HFFc6 (cell line): Measurements from ENCODE around the gene POLA1. TPM values are rescaled to one million over a fixed set of nuclear protein-coding genes. Genes with fewer than 3 reads are reported as not detected.

Experiments
- DNase-seq: peaks from one replicate; pipeline ENCODE4 v3.0.0-alpha.2; 2018
- H3K27ac Mint-ChIP-seq: 2 replicates; pipeline ENCODE4 v1.8.0; 2020; ENCODE audit warnings: mild to moderate bottlenecking, mixed read lengths
- H3K27me3 Mint-ChIP-seq: 2 replicates; pipeline ENCODE4 v1.8.0; 2021; ENCODE audit warnings: mild to moderate bottlenecking, moderate library complexity, mixed read lengths; ENCODE audit not compliant: insufficient read depth
- H3K36me3 Mint-ChIP-seq: 2 replicates; pipeline ENCODE4 v1.8.0; 2021; ENCODE audit warnings: low read depth, mixed read lengths
- H3K4me1 Mint-ChIP-seq: 2 replicates; pipeline ENCODE4 v1.8.0; 2020; ENCODE audit warnings: low read depth, mixed read lengths
- H3K4me3 Mint-ChIP-seq: 2 replicates; pipeline ENCODE4 v1.8.0; 2020; ENCODE audit warnings: mild to moderate bottlenecking, moderate library complexity, mixed read lengths
- H3K9me3 Mint-ChIP-seq: 2 replicates; pipeline ENCODE4 v1.8.0; 2020; ENCODE audit warnings: mild to moderate bottlenecking, mixed read lengths
- total RNA-seq, 6 experiments: library from RNA; stranded (reverse); fragmentation: NEBNext Ultra II Directional; extraction: Animal tissue kit (Norgen Biotek cat#: 25700); gene quantifications; 2 replicates in 1 of 6; 3 replicates in 5 of 6; pipeline ENCODE4 v1.2.3, GENCODE V29; 2021
- TF ChIP-seq, protein P1 (sequence below): fragments of 200-600 bp; sonication (generic); IDR thresholded peaks from 2 replicates; pipeline ENCODE4 v1.5.0; 2021; ENCODE audit warnings: antibody characterized with exemption, mild to moderate bottlenecking

POLA1 gene
- total RNA-seq, 6 experiments from 2014 or later, result 6.5 to 12.5 (median 11.0) TPM

DNA sequence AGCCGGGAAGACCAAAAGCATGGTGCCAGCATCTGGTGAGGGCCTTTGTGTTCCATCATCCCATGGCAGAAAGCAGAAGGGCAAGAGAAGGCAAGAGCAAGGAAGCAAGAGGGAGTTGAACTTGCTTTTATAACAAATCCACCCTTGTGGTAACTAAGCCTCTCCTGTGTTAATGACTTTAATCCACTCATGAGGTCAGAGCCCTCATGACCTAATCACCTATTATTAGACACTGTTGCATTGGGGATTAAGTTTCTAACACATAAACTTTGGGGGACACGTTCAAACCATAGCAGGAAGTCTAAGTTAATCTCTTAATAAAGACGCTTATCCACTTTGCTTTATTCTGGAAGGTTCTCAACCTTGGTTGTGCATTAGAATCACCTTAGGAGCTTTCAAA is 34.1 kb upstream of the POLA1 start:
- Mint-ChIP-seq H3K36me3 (no peaks in the 10 kb centered on the region), H3K9me3 (no peaks in the 10 kb centered on the region), H3K4me3 (no peak overlapping the region), H3K27ac (no peak overlapping the region), H3K27me3 (no peaks in the 10 kb centered on the region), H3K4me1 (no peaks in the 10 kb centered on the region)
- TF ChIP-seq, protein P1, sequence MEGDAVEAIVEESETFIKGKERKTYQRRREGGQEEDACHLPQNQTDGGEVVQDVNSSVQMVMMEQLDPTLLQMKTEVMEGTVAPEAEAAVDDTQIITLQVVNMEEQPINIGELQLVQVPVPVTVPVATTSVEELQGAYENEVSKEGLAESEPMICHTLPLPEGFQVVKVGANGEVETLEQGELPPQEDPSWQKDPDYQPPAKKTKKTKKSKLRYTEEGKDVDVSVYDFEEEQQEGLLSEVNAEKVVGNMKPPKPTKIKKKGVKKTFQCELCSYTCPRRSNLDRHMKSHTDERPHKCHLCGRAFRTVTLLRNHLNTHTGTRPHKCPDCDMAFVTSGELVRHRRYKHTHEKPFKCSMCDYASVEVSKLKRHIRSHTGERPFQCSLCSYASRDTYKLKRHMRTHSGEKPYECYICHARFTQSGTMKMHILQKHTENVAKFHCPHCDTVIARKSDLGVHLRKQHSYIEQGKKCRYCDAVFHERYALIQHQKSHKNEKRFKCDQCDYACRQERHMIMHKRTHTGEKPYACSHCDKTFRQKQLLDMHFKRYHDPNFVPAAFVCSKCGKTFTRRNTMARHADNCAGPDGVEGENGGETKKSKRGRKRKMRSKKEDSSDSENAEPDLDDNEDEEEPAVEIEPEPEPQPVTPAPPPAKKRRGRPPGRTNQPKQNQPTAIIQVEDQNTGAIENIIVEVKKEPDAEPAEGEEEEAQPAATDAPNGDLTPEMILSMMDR, result no peak
- no peak for DNase-seq

DNA sequence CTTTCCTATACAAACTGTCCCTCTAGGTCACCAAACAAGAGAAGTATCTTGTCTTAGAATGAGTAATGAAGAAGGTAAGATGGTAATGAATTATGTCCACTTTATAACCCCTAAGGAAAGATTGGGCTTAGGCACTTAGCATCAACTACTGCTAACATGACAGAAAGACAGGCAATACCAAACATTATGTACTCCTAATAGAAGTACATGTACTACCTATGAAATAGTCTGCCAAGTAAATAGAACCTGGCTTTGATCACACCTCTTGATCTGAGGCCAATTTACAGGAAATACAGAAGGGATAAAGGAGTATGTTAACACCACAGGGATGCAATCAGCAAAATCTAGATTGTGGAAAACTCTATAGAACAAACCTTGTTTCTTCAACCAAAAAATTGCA is 32.4 kb upstream of the POLA1 start:
- no peaks in the 10 kb centered on the region for H3K4me1 Mint-ChIP-seq
- TF ChIP-seq, protein P1, result no peak
- no peaks in the 10 kb centered on the region for H3K27me3 Mint-ChIP-seq
- no peak for DNase-seq
- H3K27ac Mint-ChIP-seq, result no peak overlapping the region
- H3K36me3 Mint-ChIP-seq, result no peaks in the 10 kb centered on the region
- H3K9me3 Mint-ChIP-seq, result no peaks in the 10 kb centered on the region
- H3K4me3 Mint-ChIP-seq, result no peak overlapping the region

DNA sequence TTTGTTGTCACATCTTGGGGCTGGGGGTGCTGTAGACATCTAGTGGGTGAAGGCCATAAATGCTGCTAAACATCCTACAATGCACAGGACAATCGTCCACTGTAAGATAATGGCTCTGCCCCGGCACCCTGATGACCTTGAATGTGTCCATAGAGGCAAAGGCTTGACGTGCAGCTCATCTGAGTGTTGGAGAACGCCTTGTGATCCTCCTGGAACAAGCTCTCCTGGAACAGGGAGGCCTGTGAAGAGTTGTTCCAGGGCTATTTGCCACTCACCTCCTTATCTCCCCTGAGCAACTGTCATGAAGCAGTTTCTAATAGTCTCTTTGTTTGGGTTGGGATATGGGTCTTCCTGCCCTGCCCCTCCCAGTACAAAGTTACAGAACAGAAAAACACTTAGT is 31.4 kb upstream of the POLA1 start:
- TF ChIP-seq, protein P1, result no peak
- Mint-ChIP-seq H3K4me1 (no peaks in the 10 kb centered on the region), H3K27ac (no peak overlapping the region), H3K36me3 (no peaks in the 10 kb centered on the region), H3K27me3 (peaks cover 4% of the 10 kb centered on the region; the same call in 1 of the 2 replicates), H3K4me3 (no peak overlapping the region), H3K9me3 (no peaks in the 10 kb centered on the region)
- no peak for DNase-seq

DNA sequence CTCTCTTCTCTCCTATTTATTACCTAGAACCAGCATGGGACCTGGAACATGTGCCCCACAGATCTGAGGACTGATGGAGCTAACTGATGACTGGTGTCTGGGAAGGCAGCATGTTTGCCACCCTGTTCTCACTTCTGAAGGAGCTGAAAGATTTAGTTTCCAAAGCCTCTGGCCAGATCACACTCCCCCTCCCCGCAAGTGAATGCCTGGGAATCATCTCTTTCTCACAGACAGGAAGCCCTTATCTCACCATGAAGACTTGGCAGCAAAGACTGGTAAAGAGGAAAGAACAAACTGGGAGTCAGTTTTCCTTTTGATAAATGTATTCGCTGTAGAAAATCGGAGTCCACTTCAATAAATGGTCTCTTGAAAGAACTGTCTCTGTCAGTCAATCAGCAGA is 25.6 kb upstream of the POLA1 start:
- H3K27ac Mint-ChIP-seq, result no peak overlapping the region
- H3K36me3 Mint-ChIP-seq, result no peaks in the 10 kb centered on the region
- H3K9me3 Mint-ChIP-seq, result no peaks in the 10 kb centered on the region
- TF ChIP-seq, protein P1, result no peak
- DNase-seq, result no peak
- H3K4me1 Mint-ChIP-seq, result no peaks in the 10 kb centered on the region
- no peak overlapping the region for H3K4me3 Mint-ChIP-seq
- H3K27me3 Mint-ChIP-seq, result peaks cover 9% of the 10 kb centered on the region

DNA sequence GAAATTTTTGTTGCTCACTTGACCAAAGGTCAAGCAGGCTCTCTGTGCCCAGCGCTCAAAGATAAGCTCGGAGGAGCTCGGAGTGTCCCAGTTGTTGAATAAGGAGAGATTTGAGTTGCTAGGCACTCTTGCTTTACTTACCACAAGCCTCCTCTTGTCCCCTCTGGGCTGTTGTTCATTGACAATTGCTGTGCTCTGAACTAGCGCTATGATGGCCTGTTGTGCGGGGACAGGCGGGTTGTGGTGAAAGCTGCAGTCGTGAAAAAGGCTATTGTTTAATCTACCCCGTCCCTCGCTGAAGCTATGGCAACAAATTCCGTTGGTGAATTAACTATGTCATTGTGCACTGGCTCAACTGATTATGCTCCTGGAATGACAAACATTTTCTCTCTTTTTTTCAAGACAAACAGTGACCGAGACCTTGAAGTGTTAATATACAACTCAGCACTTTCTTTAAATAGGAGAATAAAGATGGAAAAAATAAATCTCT is 21.0 kb upstream of the POLA1 start:
- Mint-ChIP-seq H3K4me1 (no peaks in the 10 kb centered on the region), H3K27me3 (peaks cover 7% of the 10 kb centered on the region), H3K4me3 (no peak overlapping the region), H3K36me3 (no peaks in the 10 kb centered on the region), H3K27ac (no peak overlapping the region), H3K9me3 (no peaks in the 10 kb centered on the region)
- no peak for DNase-seq
- TF ChIP-seq, protein P1, result no peak

DNA sequence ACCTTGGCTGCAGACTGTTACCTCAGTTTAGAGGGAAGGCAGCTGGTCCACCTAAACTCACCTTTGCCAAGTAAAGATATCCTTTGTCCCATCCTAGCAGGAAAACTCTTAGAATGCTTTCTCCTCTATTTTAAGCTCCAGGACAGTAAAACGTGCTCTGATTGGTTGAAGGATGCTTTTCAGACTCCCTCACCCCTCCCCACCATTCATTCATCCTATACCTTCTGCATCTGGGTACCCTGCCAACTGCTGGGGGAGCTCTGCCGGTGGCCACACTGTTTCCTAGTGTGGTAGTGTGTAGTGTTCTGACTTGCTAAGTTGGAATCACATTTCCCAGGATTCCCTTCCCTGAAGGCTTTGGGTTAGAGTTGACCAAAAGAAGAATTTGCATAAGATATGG is 20.3 kb upstream of the POLA1 start:
- no peaks in the 10 kb centered on the region for H3K36me3 Mint-ChIP-seq
- H3K27ac Mint-ChIP-seq, result no peak overlapping the region
- no peaks in the 10 kb centered on the region for H3K4me1 Mint-ChIP-seq
- TF ChIP-seq, protein P1, result no peak
- no peaks in the 10 kb centered on the region for H3K9me3 Mint-ChIP-seq
- no peak overlapping the region for H3K4me3 Mint-ChIP-seq
- peaks cover 7% of the 10 kb centered on the region for H3K27me3 Mint-ChIP-seq
- DNase-seq, result no peak
